Limb (tissue), 2 donors: ENCODE data around the gene TTC28.
"Not testable (repeated sequence)": the region's sequence is repeated elsewhere in the genome, so short reads cannot be mapped to it uniquely, and the experiment has no call there.

Experiments used
- DNase-seq, 2 donors: peaks; one replicate each; pipeline ENCODE4 v3.0.0-alpha.2; 2016; ENCODE audit errors: extremely low spot score in 2 of 2

The TTC28 gene

DNA sequence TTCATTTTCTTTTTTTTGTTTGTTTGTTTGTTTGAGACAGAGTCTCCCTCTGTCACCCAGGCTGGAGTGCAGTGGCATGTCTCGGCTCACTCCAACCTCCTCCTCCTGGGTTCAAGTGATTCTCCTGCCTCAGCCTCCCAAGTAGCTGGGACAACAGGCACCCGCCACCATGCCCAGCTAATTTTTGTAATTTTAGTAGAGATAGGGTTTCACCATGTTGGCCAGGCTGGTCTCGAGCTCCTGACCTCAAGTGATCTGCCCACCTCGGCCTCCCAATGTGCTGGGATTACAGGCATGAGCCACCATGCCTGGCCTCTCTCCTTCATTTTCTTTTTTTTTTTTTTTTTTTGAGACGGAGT is 118.9 kb downstream of the TTC28 start:
- DNase-seq = not testable (repeated sequence)

DNA sequence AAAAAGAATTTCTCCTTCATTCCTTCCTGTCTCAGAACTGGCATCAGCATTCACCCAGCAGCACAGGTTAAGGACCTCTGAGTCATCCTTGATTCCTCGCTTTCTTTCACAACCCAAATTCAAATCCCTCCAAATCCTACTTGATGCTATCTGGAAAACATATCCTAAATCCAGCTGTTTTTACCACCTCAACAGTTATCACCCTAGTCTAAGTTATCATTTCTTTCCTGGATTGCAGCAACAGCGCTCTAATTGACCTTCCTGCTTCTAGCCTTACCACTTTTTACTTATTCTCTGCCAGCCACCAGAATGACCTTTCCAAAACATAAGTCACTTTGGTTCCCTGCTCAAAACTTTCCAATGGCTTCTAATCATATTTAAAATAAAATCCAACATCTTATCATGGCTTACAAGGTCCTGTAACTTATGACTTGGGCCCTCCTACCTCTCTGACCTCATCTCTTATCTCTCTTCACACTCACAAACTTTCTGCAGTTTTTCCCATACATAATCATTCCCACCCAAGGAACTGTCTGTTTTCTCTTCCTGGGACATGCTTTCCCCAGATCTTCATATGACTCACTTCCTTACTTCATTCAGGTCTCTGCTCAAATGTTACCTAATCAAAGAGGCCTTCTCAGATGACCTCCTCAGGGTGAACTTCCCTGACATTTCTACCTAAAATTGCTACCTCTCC is 119.4 kb downstream of the TTC28 start:
- no peak for DNase-seq

DNA sequence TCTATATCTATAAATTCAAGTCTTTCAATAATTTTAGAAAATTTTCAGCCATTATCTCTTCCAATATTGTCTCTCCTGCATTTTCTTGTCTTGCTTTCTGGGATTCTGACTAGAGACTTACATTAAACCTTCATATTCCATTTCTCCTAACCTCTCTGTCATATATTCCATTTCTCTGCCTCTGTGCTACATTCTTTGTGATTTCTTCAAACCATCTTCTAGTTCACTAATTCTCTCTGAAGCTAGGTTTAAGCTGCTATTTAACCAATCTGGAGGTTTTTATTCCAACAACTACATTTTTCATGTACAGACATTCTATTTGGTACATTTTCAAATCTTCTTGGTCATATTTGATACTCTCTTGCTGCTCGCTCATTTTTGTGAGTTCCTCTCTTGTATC is 122.5 kb downstream of the TTC28 start:
- DNase-seq = no peak

DNA sequence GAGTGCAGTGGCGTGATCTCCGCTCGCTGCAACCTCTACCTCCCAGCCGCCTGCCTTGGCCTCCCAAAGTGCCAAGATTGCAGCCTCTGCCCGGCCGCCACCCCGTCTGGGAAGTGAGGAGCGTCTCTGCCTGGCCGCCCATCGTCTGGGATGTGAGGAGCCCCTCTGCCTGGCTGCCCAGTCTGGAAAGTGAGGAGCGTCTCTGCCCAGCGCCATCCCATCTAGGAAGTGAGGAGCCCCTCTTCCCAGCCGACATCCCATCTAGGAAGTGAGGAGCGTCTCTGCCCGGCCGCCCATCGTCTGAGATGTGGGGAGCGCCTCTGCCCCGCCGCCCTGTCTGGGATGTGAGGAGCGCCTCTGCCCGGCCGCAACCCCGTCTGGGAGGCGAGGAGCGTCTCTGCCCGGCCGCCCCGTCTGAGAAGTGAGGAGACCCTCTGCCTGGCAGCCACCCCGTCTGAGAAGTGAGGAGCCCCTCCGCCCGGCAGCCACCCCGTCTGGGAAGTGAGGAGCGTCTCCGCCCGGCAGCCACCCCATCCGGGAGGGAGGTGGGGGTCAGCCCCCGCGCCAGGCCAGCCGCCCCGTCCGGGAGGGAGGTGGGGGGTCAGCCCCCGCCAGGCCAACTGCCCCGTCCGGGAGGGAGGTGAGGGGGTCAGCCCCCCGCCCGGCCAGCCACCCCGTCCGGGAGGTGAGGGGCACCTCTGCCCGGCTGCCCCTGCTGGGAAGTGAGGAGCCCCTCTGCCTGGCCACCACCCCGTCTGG is 126.4 kb downstream of the TTC28 start:
- not testable (repeated sequence) for DNase-seq

DNA sequence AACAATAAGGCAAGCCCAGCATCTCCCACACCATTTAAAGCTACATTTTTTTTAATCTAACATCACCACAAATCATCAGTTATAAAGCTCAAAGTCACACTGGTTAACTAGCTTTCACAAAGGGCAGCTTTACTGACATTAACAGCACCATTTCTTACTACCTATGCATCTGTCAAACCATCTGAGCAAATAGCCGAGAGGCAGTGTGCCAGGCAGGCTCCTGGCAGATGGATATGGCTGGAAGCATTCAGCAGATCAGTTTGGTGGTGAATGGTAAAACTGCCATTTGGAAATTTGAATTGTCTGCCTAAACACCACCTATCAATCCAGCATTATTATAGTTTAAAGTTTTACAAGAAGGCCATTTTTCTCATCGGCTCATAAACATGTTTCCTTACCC is 131.2 kb downstream of the TTC28 start:
- no peak for DNase-seq

DNA sequence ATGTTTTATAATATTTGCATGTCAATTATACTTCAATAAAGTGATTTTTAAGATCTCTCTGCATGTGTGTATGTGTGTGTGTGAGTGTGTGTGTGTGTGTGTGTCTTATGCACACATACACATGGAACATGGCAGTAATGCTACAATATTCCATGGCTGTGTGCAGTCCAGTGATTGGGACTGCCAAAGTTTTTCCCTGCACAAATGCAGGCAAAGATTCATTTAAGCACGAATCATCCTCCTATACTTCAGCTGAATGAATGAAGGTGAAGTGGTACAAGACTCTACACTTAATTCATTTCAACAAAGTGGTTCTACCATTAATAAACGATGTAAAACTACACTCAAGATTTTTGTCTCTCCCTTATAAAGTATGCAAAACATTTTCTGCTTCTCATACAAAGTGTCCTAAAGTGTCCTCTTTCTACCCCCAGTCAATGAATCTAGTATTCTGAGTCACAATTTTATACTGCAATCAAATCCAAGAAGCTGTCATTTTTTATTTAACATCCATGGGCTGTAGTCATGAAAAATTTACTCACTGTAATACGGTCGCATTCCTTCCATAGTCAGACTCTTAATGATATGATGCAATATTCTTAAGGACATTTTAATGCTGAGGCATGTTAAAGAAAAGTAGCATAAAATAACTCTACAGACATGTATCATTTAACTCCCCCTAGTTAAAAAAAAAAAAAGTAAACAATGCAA is 132.4 kb downstream of the TTC28 start:
- DNase-seq = no peak

DNA sequence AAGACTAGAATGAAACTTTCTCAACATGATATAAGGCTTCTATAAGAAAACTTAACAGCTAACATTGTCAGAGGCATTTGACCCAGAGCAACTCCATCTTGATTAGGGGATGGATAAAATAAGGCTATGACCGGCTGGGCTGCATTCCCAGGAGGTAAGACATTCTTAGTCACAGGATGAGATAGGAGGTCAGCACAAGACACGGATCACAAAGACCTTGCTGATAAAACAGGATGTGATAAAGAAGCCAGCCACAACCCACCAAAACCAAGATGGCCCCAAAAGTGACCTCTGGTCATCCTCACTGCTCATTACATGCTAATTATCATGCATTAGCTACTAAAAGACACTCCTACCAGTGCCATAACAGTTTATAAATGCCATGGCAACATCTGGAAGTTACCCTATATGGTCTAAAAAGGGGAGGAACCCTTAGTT is 135.2 kb downstream of the TTC28 start:
- no peak for DNase-seq

DNA sequence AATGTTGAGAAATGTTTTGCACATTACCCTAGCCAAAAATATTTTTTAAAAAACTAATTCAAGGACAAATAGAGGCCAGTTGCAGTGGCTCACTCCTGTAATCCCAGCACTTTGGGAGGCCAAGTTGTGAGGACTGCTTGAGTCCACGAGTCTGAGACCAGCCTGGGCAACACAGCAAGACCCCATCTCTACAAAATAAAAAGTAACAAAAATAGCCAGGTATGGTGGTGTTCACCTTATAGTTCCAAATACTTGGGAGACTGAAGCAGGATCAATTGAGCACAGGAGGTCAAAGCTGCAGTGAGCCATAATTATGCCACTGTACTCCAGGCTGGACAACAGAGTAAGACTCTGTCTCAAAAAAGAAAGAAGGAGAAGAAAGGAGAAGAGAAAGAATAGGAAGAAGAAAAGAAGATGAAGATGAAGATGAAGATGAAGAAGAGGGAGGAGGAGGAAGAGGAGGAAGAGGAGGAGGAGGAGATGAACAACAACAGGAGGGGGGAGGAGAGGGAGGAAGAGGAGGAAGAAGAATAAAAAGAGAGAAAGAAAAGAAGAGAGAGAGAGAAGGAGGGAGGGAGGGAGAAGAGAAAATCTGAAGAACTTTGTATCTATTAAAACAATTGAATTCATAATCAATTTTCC is 136.5 kb downstream of the TTC28 start:
- no peak for DNase-seq

DNA sequence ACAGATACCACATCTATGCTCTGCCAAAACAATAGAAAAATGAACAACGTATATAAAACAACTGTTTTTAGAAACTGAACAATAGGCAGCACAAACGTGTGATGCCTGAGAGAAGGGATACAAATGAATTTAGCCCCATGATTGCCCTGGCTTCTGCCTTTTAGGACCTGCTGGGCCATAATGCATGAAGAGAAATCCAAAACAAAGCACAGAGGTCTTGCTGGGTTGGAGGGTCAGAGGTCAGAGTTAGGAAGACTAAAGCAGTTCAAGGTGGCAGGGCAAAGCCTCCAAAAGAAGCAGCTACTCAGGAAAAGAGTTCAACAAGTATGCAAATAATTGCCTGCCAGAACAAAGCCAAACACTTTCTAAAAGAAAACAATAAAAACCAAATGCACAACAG is 138.5 kb downstream of the TTC28 start:
- no peak for DNase-seq

DNA sequence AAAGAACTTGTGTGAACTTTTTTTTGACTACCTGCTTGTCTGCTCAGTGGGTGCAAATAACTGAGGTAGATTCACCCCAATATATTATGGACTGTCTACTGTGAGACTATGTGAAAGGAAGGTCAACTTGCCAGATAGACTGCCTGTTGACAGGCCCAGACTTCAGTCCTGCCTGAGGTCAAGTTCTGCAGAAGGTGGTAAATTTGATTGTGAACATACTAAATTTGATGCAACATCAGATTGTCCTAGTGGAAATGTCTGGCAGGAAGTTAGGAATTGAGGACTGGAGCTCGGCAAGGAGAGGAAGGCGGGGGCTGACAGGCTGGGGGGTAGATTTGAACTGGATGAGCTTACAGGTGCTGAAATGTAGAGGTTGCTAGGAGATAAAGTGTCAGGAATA is 140.7 kb downstream of the TTC28 start:
- DNase-seq = no peak

DNA sequence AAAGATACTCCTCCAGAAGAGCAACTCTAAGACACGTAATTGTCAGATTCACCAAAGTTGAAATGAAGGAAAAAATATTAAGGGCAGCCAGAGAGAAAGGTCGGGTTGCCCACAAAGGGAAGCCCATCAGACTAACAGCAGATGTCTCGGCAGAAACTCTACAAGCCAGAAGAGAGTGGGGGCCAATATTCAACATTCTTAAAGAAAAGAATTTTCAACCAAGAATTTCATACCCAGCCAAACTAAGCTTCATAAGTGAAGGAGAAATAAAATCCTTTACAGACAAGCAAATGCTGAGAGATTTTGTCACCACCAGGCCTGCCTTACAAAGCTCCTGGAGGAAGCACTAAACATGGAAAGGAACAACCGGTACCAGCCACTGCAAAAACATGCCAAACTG is 149.1 kb downstream of the TTC28 start:
- not testable (repeated sequence) for DNase-seq

DNA sequence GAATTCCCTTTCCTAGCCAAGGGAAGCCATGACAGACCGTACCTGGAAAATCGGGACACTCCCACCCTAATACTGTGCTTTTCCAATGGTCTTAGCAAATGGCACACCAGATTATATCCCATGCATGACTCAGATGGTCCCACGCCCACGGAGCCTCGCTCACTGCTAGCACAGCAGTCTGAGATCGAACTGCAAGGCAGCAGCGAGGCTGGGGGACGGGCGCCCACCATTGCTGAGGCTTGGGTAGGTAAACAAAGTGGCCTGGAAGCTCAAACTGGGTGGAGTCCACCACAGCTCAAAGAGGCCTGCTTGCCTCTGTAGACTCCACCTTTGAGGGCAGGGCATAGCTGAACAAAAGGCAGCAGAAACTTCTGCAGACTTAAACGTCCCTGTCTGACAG is 150.5 kb downstream of the TTC28 start:
- DNase-seq = not testable (repeated sequence)

DNA sequence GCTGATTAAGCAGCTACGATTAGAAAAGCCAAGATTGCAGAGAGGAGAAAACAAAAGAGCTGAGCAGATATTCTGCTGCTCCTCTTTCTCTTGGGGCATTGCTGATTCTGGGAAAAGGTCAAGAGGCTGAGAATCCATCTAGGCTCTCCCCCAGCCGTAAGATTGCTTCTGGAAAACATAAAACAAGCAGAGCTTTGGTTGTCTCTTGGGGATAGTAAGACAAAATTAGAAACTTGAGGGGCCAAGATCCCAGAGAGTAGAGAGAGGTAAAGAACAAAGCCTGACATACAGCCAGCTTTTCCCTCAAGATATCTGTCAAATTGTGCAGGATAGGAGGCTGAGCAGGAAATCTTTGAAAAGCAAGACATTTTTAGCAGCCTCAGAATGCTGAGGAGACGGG is 158.2 kb downstream of the TTC28 start:
- DNase-seq = no peak

DNA sequence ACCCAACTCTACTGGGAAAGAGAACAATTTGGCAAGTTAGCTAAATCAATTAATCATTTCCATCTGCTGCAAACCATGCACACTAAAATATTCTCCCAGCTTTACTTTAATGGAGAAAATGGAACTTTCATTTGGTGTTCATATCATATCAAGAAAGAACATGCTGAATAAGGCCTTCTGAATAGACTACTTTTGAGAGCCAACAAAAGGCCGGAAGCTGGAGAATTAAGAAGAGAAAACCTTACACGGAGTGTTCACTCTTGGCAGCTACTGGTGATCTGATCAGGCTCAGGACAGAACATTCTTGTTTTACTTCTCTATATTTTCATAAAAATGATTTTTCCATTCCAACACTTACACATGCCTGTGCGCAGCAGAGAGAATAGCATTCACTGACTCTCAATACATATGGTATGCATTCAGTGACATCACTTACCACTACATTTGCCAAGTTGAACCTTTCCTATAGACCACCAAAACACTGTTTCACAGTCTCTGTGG is 165.3 kb downstream of the TTC28 start:
- peak in 1 of 2 donors; percentile 83 for DNase-seq

DNA sequence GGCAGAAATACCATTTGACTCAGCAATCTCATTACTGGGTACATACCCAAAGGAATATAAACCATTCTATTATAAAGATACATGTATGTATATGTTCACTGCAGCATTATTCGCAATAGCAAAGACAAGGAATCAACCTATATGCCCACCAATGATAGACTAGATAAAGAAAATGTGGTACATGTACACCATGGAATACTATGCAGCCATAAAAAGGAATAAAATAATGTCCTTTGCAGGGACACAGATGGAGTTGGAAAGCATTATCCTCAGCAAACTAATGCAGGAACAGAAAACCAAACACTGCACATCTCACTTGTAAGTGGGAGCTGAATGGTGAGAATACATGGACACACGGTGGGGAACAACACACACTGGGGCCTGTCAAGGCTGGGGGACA is 167.3 kb downstream of the TTC28 start:
- not testable (repeated sequence) for DNase-seq

DNA sequence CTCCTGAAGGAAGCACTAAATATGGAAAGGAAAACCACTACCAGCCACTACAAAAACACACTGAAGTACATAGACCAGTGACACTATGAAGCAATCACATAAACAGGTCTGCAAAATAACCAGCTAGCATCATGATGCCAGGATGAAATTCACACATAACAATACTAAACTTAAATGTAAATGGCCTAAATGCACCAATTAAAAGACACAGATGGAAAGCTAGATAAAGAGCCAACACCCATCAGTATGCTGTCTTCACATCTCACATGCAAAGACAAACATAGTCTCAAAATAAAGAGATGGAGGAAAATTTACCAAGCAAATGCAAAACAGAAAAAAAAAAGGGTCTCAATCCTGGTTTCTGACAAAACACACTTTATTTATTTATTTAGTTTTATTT is 171.7 kb downstream of the TTC28 start:
- no peak for DNase-seq

DNA sequence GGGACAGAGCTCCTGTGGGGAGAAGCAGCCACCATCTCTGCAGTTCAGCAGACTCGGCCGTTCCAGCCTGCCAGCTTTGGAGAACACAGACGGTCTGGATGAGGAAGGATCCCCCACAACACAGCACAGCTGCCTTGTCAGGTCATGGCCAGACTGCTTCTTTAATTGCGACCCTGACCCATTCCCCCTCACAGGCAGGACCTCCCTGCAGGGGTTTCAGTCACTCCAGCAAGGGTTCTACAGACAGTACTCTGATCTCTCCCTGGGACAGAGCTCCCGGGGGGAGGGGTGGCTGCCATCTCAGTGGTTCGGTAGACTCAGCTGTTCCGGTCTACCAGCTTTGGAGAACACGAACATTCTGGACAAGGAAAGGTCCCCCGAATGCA is 173.5 kb downstream of the TTC28 start:
- no peak for DNase-seq

DNA sequence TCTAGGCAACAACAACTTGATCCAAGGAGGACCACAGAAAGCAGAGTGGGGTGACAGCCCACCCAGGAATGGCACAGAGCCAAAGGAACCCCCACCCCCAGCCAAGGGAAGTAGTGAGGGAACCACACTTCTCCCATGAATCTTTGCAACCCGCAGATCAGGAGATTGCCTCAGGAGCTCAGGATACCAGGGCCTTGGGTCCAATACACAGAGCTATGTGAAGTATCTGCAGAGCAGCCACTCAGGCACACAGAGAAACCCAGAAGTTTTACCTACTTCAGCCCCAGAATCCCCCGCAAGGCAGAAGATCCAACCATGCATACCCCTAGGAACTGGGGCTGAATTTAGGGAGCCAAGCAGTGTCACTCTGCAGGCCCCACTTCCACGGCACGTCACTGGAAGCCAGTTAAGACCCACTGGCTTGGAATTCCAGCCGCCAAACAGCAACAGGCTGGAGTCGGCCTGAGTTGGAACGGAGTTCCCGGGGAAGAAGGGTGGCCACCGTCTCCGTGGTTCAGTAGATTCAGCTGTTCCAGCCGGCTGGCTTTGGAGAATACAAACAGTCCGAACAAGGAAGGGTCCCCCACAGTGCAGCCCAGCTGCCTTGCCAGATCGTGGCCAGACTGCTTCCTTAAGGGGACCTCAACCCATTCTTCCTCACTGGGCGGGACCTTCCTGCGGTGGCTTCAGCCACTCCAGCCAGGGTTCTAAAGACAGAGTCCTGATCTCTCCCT is 174.1 kb downstream of the TTC28 start:
- DNase-seq = no peak

DNA sequence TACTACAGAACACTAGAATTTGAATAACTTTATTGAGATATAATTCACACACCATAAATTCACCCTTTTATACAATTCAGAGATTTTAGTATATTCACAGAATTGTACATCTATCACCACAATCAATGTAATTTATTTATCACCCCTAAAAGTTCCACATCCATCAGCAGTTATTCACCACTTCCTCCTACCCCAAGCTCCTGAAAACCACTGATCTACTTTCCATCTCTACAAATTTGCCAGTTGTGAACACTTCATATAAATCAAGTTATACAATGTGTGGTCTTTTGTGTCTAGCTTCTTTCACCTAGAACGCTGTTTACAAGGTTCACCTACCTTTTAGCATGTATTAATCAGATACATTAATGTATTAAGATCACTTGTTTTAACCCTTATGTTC is 179.6 kb downstream of the TTC28 start:
- DNase-seq = no peak

DNA sequence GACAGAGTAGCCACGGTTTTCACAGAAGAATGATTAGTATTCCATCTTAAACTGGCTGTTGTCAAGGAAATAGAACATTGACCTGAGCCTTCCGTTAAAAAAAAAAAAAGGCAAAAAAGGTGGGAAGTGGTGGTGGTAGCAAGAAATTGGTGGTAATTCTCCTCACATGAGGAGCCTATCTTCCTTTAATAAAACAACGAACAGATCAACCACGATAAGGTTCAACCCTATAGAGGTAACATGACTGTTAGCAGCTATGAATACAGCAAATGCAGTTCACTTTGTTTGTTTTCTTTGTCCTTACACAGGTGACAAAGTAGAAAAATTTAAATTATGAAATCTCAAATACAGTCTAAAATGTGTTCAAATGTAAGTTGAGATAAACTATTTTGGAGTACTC is 181.6 kb downstream of the TTC28 start:
- no peak for DNase-seq

DNA sequence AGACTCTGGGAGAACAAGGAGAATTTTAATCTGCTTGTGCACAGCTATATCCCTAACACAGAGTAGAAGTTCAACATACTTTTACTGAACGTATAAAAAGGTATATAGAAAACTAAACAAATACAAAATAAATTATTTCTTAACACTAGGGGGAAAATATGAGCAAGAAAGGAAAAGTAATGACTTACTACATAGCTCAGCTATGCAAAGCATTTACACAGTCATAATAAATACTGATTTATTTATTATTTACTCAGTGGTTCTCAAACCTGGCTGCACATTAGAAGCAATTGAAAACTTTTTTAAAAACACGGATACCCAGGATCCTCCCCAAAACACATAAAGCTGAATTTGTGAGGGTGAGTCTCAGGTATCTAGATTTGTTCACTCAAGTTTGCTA is 182.5 kb downstream of the TTC28 start:
- no peak for DNase-seq
